ENCODE results near the gene MRPS16.

- TF ChIP-seq CTCF (conservative IDR thresholded peaks at IDR 0.05) = 0 out of 2 replicates have a peak, but pooled peaks have one; percentile 6
- no peak for TF ChIP-seq EZH2 (IDR thresholded peaks at IDR 0.05; ENCODE audit: low read depth)
These were observed at the start of gene MRPS16 for GRCh38 chr10:73252445-73253224.
